Measurements from ENCODE around the gene ACAA2.
"Not testable (repeated sequence)": the region's sequence is repeated elsewhere in the genome, so short reads cannot be mapped to it uniquely, and the experiment has no call there.

Gene ACAA2

GRCh38 chr18:49843131-49843530 is 29.8 kb upstream of the ACAA2 start:
- no peak overlapping the region for H3K9ac ChIP-seq (ENCODE audit: low read length)
- H3K27me3 ChIP-seq (ENCODE audit: control insufficient read depth, insufficient read depth, low read length) = no peaks in the 10 kb centered on the region
- peaks cover 22% of the 10 kb centered on the region for H3K4me1 ChIP-seq (ENCODE audit: control insufficient read depth, insufficient read depth, low read length)
- H3K36me3 ChIP-seq (ENCODE audit: control insufficient read depth, insufficient read depth, low read length) = peaks cover 21% of the 10 kb centered on the region
- no peak overlapping the region for H3K4me3 ChIP-seq (ENCODE audit: low read length)
- H3K9me3 ChIP-seq (ENCODE audit: control insufficient read depth, low read length) = no peaks in the 10 kb centered on the region

- H3K27me3 ChIP-seq (ENCODE audit: control insufficient read depth, insufficient read depth, low read length) = no peaks in the 10 kb centered on the region
- H3K4me3 ChIP-seq (ENCODE audit: low read length) = no peak overlapping the region
- H3K9ac ChIP-seq (ENCODE audit: low read length) = no peak overlapping the region
- H3K36me3 ChIP-seq (ENCODE audit: control insufficient read depth, insufficient read depth, low read length) = peaks cover 21% of the 10 kb centered on the region
- no peaks in the 10 kb centered on the region for H3K9me3 ChIP-seq (ENCODE audit: control insufficient read depth, low read length)
- H3K4me1 ChIP-seq (ENCODE audit: control insufficient read depth, insufficient read depth, low read length) = peaks cover 22% of the 10 kb centered on the region
Measured at GRCh38 chr18:49842656-49843055, 29.3 kb upstream of the ACAA2 start.

GRCh38 chr18:49841236-49842217 is 28.2 kb upstream of the ACAA2 start:
- Histone ChIP-seq H3K36me3 (ENCODE audit: control insufficient read depth, insufficient read depth, low read length) (peaks cover 21% of the 10 kb centered on the region), H3K4me1 (ENCODE audit: control insufficient read depth, insufficient read depth, low read length) (peaks cover 16% of the 10 kb centered on the region), H3K4me3 (ENCODE audit: low read length) (no peak overlapping the region), H3K9me3 (ENCODE audit: control insufficient read depth, low read length) (no peaks in the 10 kb centered on the region), H3K9ac (ENCODE audit: low read length) (no peak overlapping the region), H3K27me3 (ENCODE audit: control insufficient read depth, insufficient read depth, low read length) (no peaks in the 10 kb centered on the region)

- Histone ChIP-seq H3K4me1 (ENCODE audit: control insufficient read depth, insufficient read depth, low read length) (peaks cover 11% of the 10 kb centered on the region), H3K27me3 (ENCODE audit: control insufficient read depth, insufficient read depth, low read length) (no peaks in the 10 kb centered on the region), H3K9ac (ENCODE audit: low read length) (no peak overlapping the region), H3K36me3 (ENCODE audit: control insufficient read depth, insufficient read depth, low read length) (peaks cover 21% of the 10 kb centered on the region), H3K4me3 (ENCODE audit: low read length) (no peak overlapping the region), H3K9me3 (ENCODE audit: control insufficient read depth, low read length) (no peaks in the 10 kb centered on the region)
Measured at GRCh38 chr18:49839012-49839411, 25.7 kb upstream of the ACAA2 start.

- H3K4me3 ChIP-seq (ENCODE audit: low read length) = no peak overlapping the region
- H3K36me3 ChIP-seq (ENCODE audit: control insufficient read depth, insufficient read depth, low read length) = peaks cover 19% of the 10 kb centered on the region
Measured at GRCh38 chr18:49838381-49838780, 25.0 kb upstream of the ACAA2 start.

GRCh38 chr18:49837889-49838288 is 24.6 kb upstream of the ACAA2 start:
- Histone ChIP-seq H3K27me3 (ENCODE audit: control insufficient read depth, insufficient read depth, low read length) (no peaks in the 10 kb centered on the region), H3K9me3 (ENCODE audit: control insufficient read depth, low read length) (no peaks in the 10 kb centered on the region), H3K4me3 (ENCODE audit: low read length) (no peak overlapping the region), H3K4me1 (ENCODE audit: control insufficient read depth, insufficient read depth, low read length) (peaks cover 14% of the 10 kb centered on the region), H3K9ac (ENCODE audit: low read length) (no peak overlapping the region), H3K36me3 (ENCODE audit: control insufficient read depth, insufficient read depth, low read length) (peaks cover 14% of the 10 kb centered on the region)

More at GRCh38 chr18:49838381-49838780, 25.0 kb upstream of the ACAA2 start:
- peaks cover 14% of the 10 kb centered on the region for H3K4me1 ChIP-seq (ENCODE audit: control insufficient read depth, insufficient read depth, low read length)
- no peaks in the 10 kb centered on the region for H3K9me3 ChIP-seq (ENCODE audit: control insufficient read depth, low read length)
- H3K27me3 ChIP-seq (ENCODE audit: control insufficient read depth, insufficient read depth, low read length) = no peaks in the 10 kb centered on the region
- no peak overlapping the region for H3K9ac ChIP-seq (ENCODE audit: low read length)

GRCh38 chr18:49837316-49837835 is 24.0 kb upstream of the ACAA2 start:
- not testable (repeated sequence) for H3K27me3 ChIP-seq (ENCODE audit: control insufficient read depth, insufficient read depth, low read length); H3K9me3 ChIP-seq (ENCODE audit: control insufficient read depth, low read length); H3K36me3 ChIP-seq (ENCODE audit: control insufficient read depth, insufficient read depth, low read length); H3K4me3 ChIP-seq (ENCODE audit: low read length); H3K9ac ChIP-seq (ENCODE audit: low read length)
- peaks cover 14% of the 10 kb centered on the region for H3K4me1 ChIP-seq (ENCODE audit: control insufficient read depth, insufficient read depth, low read length)

GRCh38 chr18:49835405-49835804 is 22.1 kb upstream of the ACAA2 start:
- peak overlapping the region; percentile 16 for H3K9ac ChIP-seq (ENCODE audit: low read length)
- H3K36me3 ChIP-seq (ENCODE audit: control insufficient read depth, insufficient read depth, low read length) = peaks cover 7% of the 10 kb centered on the region
- H3K4me3 ChIP-seq (ENCODE audit: low read length) = no peak overlapping the region
- peaks cover 14% of the 10 kb centered on the region for H3K4me1 ChIP-seq (ENCODE audit: control insufficient read depth, insufficient read depth, low read length)
- no peaks in the 10 kb centered on the region for H3K27me3 ChIP-seq (ENCODE audit: control insufficient read depth, insufficient read depth, low read length)
- H3K9me3 ChIP-seq (ENCODE audit: control insufficient read depth, low read length) = no peaks in the 10 kb centered on the region

GRCh38 chr18:49834258-49834657 is 20.9 kb upstream of the ACAA2 start:
- Histone ChIP-seq H3K9ac (ENCODE audit: low read length) (no peak overlapping the region), H3K4me3 (ENCODE audit: low read length) (no peak overlapping the region), H3K27me3 (ENCODE audit: control insufficient read depth, insufficient read depth, low read length) (no peaks in the 10 kb centered on the region), H3K9me3 (ENCODE audit: control insufficient read depth, low read length) (no peaks in the 10 kb centered on the region), H3K4me1 (ENCODE audit: control insufficient read depth, insufficient read depth, low read length) (peaks cover 14% of the 10 kb centered on the region), H3K36me3 (ENCODE audit: control insufficient read depth, insufficient read depth, low read length) (peaks cover 2% of the 10 kb centered on the region)

- Histone ChIP-seq H3K27me3 (ENCODE audit: control insufficient read depth, insufficient read depth, low read length) (no peaks in the 10 kb centered on the region), H3K36me3 (ENCODE audit: control insufficient read depth, insufficient read depth, low read length) (no peaks in the 10 kb centered on the region), H3K4me3 (ENCODE audit: low read length) (no peak overlapping the region), H3K9ac (ENCODE audit: low read length) (no peak overlapping the region), H3K9me3 (ENCODE audit: control insufficient read depth, low read length) (no peaks in the 10 kb centered on the region), H3K4me1 (ENCODE audit: control insufficient read depth, insufficient read depth, low read length) (peaks cover 14% of the 10 kb centered on the region)
Measured at GRCh38 chr18:49833814-49834213, 20.5 kb upstream of the ACAA2 start.

- Histone ChIP-seq H3K36me3 (ENCODE audit: control insufficient read depth, insufficient read depth, low read length) (no peaks in the 10 kb centered on the region), H3K9me3 (ENCODE audit: control insufficient read depth, low read length) (no peaks in the 10 kb centered on the region), H3K4me1 (ENCODE audit: control insufficient read depth, insufficient read depth, low read length) (peaks cover 14% of the 10 kb centered on the region)
Measured at GRCh38 chr18:49832221-49832647, 18.9 kb upstream of the ACAA2 start.

GRCh38 chr18:49827996-49828395 is 14.7 kb upstream of the ACAA2 start:
- H3K4me1 ChIP-seq (ENCODE audit: control insufficient read depth, insufficient read depth, low read length) = no peaks in the 10 kb centered on the region

More at GRCh38 chr18:49832221-49832647, 18.9 kb upstream of the ACAA2 start:
- H3K9ac ChIP-seq (ENCODE audit: low read length) = no peak overlapping the region
- no peaks in the 10 kb centered on the region for H3K27me3 ChIP-seq (ENCODE audit: control insufficient read depth, insufficient read depth, low read length)
- no peak overlapping the region for H3K4me3 ChIP-seq (ENCODE audit: low read length)

More at GRCh38 chr18:49827996-49828395, 14.7 kb upstream of the ACAA2 start:
- Histone ChIP-seq H3K27me3 (ENCODE audit: control insufficient read depth, insufficient read depth, low read length) (no peaks in the 10 kb centered on the region), H3K4me3 (ENCODE audit: low read length) (no peak overlapping the region), H3K9ac (ENCODE audit: low read length) (no peak overlapping the region), H3K9me3 (ENCODE audit: control insufficient read depth, low read length) (no peaks in the 10 kb centered on the region), H3K36me3 (ENCODE audit: control insufficient read depth, insufficient read depth, low read length) (no peaks in the 10 kb centered on the region)
